DMS153 treated with DMSO at 0.1 percent for 48 hours (cell line): ENCODE results near the gene VANGL2.

Source experiments
- DNase-seq: peaks from one replicate; lab custom pipeline; 2025; ENCODE audit not compliant: unreplicated experiment; lab: John Stamatoyannopoulos, UW

VANGL2 gene

GRCh38 chr1:160400223-160400645 lies at the start of gene VANGL2:
TSS of gene VANGL2 (plus strand) at chr1:160400564. CDS start at chr1:160415838, 15,274 bp downstream.
- peak; percentile 34 for DNase-seq

- DNase-seq: no peak
Observed at GRCh38 chr1:160351629-160352028, 48.7 kb upstream of the VANGL2 start.

- no peak for DNase-seq
Observed at GRCh38 chr1:160352555-160352954, 47.8 kb upstream of the VANGL2 start.

GRCh38 chr1:160353223-160353622 lies 47.1 kb upstream of the VANGL2 start:
- DNase-seq: no peak

GRCh38 chr1:160354388-160354985 lies 45.9 kb upstream of the VANGL2 start:
- peak; percentile 18 for DNase-seq

GRCh38 chr1:160357286-160358002 lies 42.9 kb upstream of the VANGL2 start:
- no peak for DNase-seq

GRCh38 chr1:160358073-160358472 lies 42.3 kb upstream of the VANGL2 start:
- no peak for DNase-seq

- no peak for DNase-seq
Observed at GRCh38 chr1:160359559-160360226, 40.7 kb upstream of the VANGL2 start.

- DNase-seq: no peak
Observed at GRCh38 chr1:160360227-160360695, 40.1 kb upstream of the VANGL2 start.

GRCh38 chr1:160361199-160361598 lies 39.2 kb upstream of the VANGL2 start:
- DNase-seq: no peak

- DNase-seq: no peak
Observed at GRCh38 chr1:160361814-160362167, 38.6 kb upstream of the VANGL2 start.

GRCh38 chr1:160362168-160362957 lies 38.0 kb upstream of the VANGL2 start:
- DNase-seq: no peak

- no peak for DNase-seq
Observed at GRCh38 chr1:160363010-160363409, 37.4 kb upstream of the VANGL2 start.

GRCh38 chr1:160363951-160364735 lies 36.2 kb upstream of the VANGL2 start:
- DNase-seq: no peak

GRCh38 chr1:160365325-160365724 lies 35.0 kb upstream of the VANGL2 start:
- DNase-seq: no peak

- DNase-seq: no peak
Observed at GRCh38 chr1:160366731-160367515, 33.4 kb upstream of the VANGL2 start, which contains the start of gene NHLH1. TSS of gene NHLH1 (plus strand) at chr1:160367071. CDS start at chr1:160370732, 3,661 bp downstream.

GRCh38 chr1:160367516-160367900 lies 32.9 kb upstream of the VANGL2 start:
- DNase-seq: no peak

- DNase-seq: no peak
Observed at GRCh38 chr1:160367934-160368923, 32.1 kb upstream of the VANGL2 start.
